ENCODE measurements around the gene CNTFR. TPM values are rescaled to one million over a fixed set of nuclear protein-coding genes. Genes with fewer than 3 reads are reported as not detected.

The CNTFR gene
- total RNA-seq, 2 donors from 2014 or later: not detected

GRCh38 chr9:34627716-34628655 lies 38.5 kb upstream of the CNTFR start:
- ATAC-seq (no peak), DNase-seq (ENCODE audit: low spot score) (no peak)
- H3K27ac Mint-ChIP-seq: no peak overlapping the region
- H3K9me3 Mint-ChIP-seq: no peaks in the 10 kb centered on the region
- peak overlapping the region; percentile 95 for H3K4me3 Mint-ChIP-seq
- H3K4me1 Mint-ChIP-seq (ENCODE audit: low read depth in 2 of 2): peaks cover 15 to 21% of the 10 kb centered on the region in 2 donors
- peaks cover 7% of the 10 kb centered on the region for H3K36me3 Mint-ChIP-seq
- H3K27me3 Mint-ChIP-seq: peaks cover 44 to 52% of the 10 kb centered on the region in 2 donors

GRCh38 chr9:34625186-34625486 lies 35.6 kb upstream of the CNTFR start:
- Mint-ChIP-seq H3K9me3 (no peaks in the 10 kb centered on the region), H3K27me3 (peaks cover 46 to 55% of the 10 kb centered on the region in 2 donors), H3K4me3 (no peak overlapping the region), H3K4me1 (ENCODE audit: low read depth in 2 of 2) (peaks cover 26 to 28% of the 10 kb centered on the region in 2 donors), H3K27ac (no peak overlapping the region), H3K36me3 (peaks cover 7% of the 10 kb centered on the region)
- no peak for DNase-seq (ENCODE audit: low spot score)
- no peak for ATAC-seq

- Mint-ChIP-seq H3K27me3 (peaks cover 42 to 50% of the 10 kb centered on the region in 2 donors), H3K27ac (no peak overlapping the region), H3K36me3 (peaks cover 7% of the 10 kb centered on the region), H3K4me1 (ENCODE audit: low read depth in 2 of 2) (peaks cover 31 to 32% of the 10 kb centered on the region in 2 donors), H3K4me3 (no peak overlapping the region), H3K9me3 (no peaks in the 10 kb centered on the region)
- ATAC-seq: no peak
- no peak for DNase-seq (ENCODE audit: low spot score)
These were observed 35.1 kb upstream of the CNTFR start for GRCh38 chr9:34624475-34625185.

- Mint-ChIP-seq H3K4me1 (ENCODE audit: low read depth in 2 of 2) (peaks cover 33% of the 10 kb centered on the region in 2 donors), H3K27ac (no peak overlapping the region), H3K27me3 (peaks cover 36 to 40% of the 10 kb centered on the region in 2 donors), H3K4me3 (no peak overlapping the region), H3K9me3 (no peaks in the 10 kb centered on the region), H3K36me3 (peaks cover 5% of the 10 kb centered on the region)
- DNase-seq (ENCODE audit: low spot score) (no peak), ATAC-seq (no peak)
These were observed 34.1 kb upstream of the CNTFR start for GRCh38 chr9:34623374-34624235.

- Mint-ChIP-seq H3K27ac (peak within 1 kb of the TSS; percentile 85 to 97), H3K9me3 (no peaks in the 10 kb centered on the region), H3K4me1 (ENCODE audit: low read depth in 2 of 2) (peaks cover 26% of the 10 kb centered on the region in 2 donors), H3K27me3 (peaks cover 17 to 19% of the 10 kb centered on the region in 2 donors), H3K4me3 (peak within 1 kb of the TSS; percentile 99), H3K36me3 (peaks cover 8% of the 10 kb centered on the region)
- DNase-seq (ENCODE audit: low spot score): peak; percentile 95
- ATAC-seq: peak; percentile 98 to 99
These were observed 30.8 kb upstream of the CNTFR start, which contains the start of gene DCTN3 for GRCh38 chr9:34620061-34620994. Gene DCTN3, minus strand, starts transcription at chr9:34620495. Its CDS starts 31 bp downstream, at chr9:34620464.

- Mint-ChIP-seq H3K36me3 (peaks cover 8% of the 10 kb centered on the region), H3K9me3 (no peaks in the 10 kb centered on the region), H3K4me3 (no peak overlapping the region), H3K27ac (no peak overlapping the region), H3K4me1 (ENCODE audit: low read depth in 2 of 2) (peaks cover 32 to 33% of the 10 kb centered on the region in 2 donors), H3K27me3 (no peaks in the 10 kb centered on the region)
- no peak for ATAC-seq
- no peak for DNase-seq (ENCODE audit: low spot score)
These were observed 25.6 kb upstream of the CNTFR start for GRCh38 chr9:34615132-34615531.

- peaks cover 8% of the 10 kb centered on the region for H3K36me3 Mint-ChIP-seq
- H3K27ac Mint-ChIP-seq: peak overlapping the region; percentile 93 to 95
- DNase-seq (ENCODE audit: low spot score) (peak; percentile 83), ATAC-seq (peak; percentile 46 to 54)
- H3K4me1 Mint-ChIP-seq (ENCODE audit: low read depth in 2 of 2): peaks cover 19% of the 10 kb centered on the region in 2 donors
- H3K4me3 Mint-ChIP-seq: peak overlapping the region; percentile 95
- no peaks in the 10 kb centered on the region for H3K27me3 Mint-ChIP-seq
- no peaks in the 10 kb centered on the region for H3K9me3 Mint-ChIP-seq
These were observed 23.4 kb upstream of the CNTFR start for GRCh38 chr9:34612788-34613390.

- Mint-ChIP-seq H3K27ac (peak within 1 kb of the TSS; percentile 93 to 95), H3K27me3 (no peaks in the 10 kb centered on the region), H3K9me3 (no peaks in the 10 kb centered on the region), H3K4me1 (ENCODE audit: low read depth in 2 of 2) (peaks cover 19% of the 10 kb centered on the region in 2 donors), H3K36me3 (peaks cover 8% of the 10 kb centered on the region), H3K4me3 (peak within 1 kb of the TSS; percentile 95)
- ATAC-seq (peak; percentile 95 to 97), DNase-seq (ENCODE audit: low spot score) (peak; percentile 95)
These were observed 22.6 kb upstream of the CNTFR start, which contains the start of gene RPP25L for GRCh38 chr9:34611811-34612787. Gene RPP25L, minus strand, starts transcription at chr9:34612097. Its CDS starts 801 bp downstream, at chr9:34611296.

GRCh38 chr9:34611251-34611810 lies 21.8 kb upstream of the CNTFR start:
- H3K9me3 Mint-ChIP-seq: no peaks in the 10 kb centered on the region
- peak overlapping the region; percentile 93 to 95 for H3K27ac Mint-ChIP-seq
- peak in 1 of 2 donors; percentile 1 for ATAC-seq
- no peaks in the 10 kb centered on the region for H3K27me3 Mint-ChIP-seq
- DNase-seq (ENCODE audit: low spot score): no peak
- H3K4me3 Mint-ChIP-seq: peak overlapping the region; percentile 95
- H3K4me1 Mint-ChIP-seq (ENCODE audit: low read depth in 2 of 2): peaks cover 19% of the 10 kb centered on the region in 2 donors
- peaks cover 3% of the 10 kb centered on the region for H3K36me3 Mint-ChIP-seq

- DNase-seq (ENCODE audit: low spot score): no peak
- peaks cover 19% of the 10 kb centered on the region in 2 donors for H3K4me1 Mint-ChIP-seq (ENCODE audit: low read depth in 2 of 2)
- peak overlapping the region; percentile 95 for H3K4me3 Mint-ChIP-seq
- no peaks in the 10 kb centered on the region for H3K27me3 Mint-ChIP-seq
- ATAC-seq: no peak
- H3K36me3 Mint-ChIP-seq: no peaks in the 10 kb centered on the region
- H3K9me3 Mint-ChIP-seq: no peaks in the 10 kb centered on the region
- peak overlapping the region in 1 of 2 donors; percentile 95 for H3K27ac Mint-ChIP-seq
These were observed 21.1 kb upstream of the CNTFR start for GRCh38 chr9:34610434-34611206.

All from natural killer cell treated with Interleukin-12 subunit alpha and Interleukin-12 subunit beta and Interleukin-15 and Interleukin-18, amount 100 ng/mL, for 72 hours (primary cell).